KOPT-K1 (cell line): ENCODE results near the gene BRSK1.

Source experiments
- H3K27ac ChIP-seq: fragments of 200-600 bp; sonication (generic); 2 replicates; pipeline ENCODE4 v1.5.1; 2016; ENCODE audit warnings: antibody characterized with exemption, mild to moderate bottlenecking, low read depth, low read length; ENCODE audit not compliant: poor library complexity, severe bottlenecking
- H3K36me3 ChIP-seq: fragments of 200-600 bp; sonication (generic); 2 replicates; pipeline ENCODE4 v1.5.1; 2017; ENCODE audit warnings: antibody characterized with exemption, mild to moderate bottlenecking, low read length, moderate library complexity; ENCODE audit not compliant: insufficient read depth
- H3K9me3 ChIP-seq: fragments of 200-600 bp; sonication (generic); 2 replicates; pipeline ENCODE4 v1.5.1; 2017; ENCODE audit warnings: antibody characterized with exemption, low read length, mild to moderate bottlenecking; ENCODE audit not compliant: insufficient read depth, poor library complexity, severe bottlenecking

Gene BRSK1

DNA sequence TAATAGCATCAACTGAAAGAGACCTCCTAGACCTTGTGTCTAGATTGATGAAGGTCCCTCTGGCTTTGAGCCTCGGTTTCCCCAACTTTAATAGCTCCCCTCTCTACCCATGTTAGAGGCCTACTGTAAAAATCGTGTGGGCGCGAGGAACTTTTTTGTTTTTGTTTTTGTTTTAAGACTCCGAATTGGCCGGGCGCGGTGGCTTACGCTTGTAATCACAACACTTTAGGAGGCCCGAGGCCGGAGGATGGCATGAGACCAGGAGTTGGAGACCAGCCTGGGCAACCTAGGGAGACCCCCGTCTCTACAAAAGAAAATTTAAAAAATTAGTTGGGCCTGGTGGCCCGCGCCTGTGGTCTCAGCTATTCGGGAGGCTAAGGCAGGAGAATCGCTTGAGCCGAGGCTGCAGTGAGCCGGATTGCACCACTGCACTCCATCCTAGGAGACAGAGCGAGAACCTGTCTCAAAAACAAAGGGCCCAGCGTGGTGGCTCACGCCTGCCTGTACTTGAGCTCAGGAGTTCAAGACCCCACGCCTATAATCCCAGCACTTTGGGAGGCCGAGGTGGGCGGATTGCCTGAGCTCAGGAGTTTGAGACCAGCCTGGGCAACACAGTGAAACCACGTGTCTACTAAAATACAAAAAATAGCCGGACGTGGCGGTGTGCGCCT, 24.1 kb upstream of the BRSK1 start:
- peak overlapping the region; percentile 100 for H3K27ac ChIP-seq
- no peaks in the 10 kb centered on the region; the same call in none of the 2 replicates for H3K36me3 ChIP-seq
- no peaks in the 10 kb centered on the region for H3K9me3 ChIP-seq

DNA sequence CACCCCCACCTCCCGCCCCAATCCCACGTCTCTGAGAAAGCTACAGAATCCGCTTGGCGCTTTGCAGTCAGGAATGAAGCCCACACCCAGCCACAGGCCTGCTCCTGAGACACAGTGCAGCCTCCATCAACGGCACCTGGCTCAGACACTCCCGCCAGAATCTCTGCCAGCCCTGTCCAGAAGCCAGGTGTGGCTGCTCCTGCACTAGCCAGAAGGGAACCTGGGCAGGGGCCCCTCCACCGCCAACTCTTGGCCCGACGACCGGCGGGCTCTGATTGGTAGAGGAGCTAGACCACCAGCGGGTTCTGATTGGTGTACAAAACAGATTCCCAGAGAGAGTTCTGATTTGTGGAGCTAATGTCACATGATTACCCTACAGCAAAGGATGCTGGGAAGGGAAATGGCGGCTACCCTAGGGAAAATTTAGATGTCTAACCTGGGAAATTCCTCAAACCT, 22.1 kb upstream of the BRSK1 start:
- Histone ChIP-seq H3K27ac (no peak overlapping the region), H3K36me3 (no peaks in the 10 kb centered on the region; the same call in 1 of the 2 replicates)

DNA sequence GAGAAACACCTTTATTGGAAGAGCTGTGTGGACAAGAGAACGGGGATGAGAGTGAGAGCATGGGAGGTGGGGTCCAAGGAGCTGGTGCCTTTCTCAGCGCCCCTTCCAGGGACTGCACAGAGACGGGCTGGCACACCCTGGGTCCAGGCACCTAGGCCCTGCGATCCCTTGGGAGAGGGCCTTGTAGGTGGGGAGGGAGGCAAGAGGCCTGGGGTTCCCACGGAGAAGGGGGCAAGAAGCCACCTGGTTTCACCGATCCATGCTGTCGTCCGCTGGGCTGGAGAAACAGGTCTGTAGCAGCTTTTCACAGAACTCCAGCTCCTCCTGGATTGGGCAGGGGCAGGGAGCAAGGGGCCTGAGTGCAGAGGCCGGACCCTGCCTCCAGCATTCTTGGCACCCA, 21.4 kb upstream of the BRSK1 start:
- Histone ChIP-seq H3K36me3 (no peaks in the 10 kb centered on the region; the same call in 1 of the 2 replicates), H3K9me3 (no peaks in the 10 kb centered on the region), H3K27ac (no peak overlapping the region)

More for the DNA sequence above, 22.1 kb upstream of the BRSK1 start:
- H3K9me3 ChIP-seq = no peaks in the 10 kb centered on the region

DNA sequence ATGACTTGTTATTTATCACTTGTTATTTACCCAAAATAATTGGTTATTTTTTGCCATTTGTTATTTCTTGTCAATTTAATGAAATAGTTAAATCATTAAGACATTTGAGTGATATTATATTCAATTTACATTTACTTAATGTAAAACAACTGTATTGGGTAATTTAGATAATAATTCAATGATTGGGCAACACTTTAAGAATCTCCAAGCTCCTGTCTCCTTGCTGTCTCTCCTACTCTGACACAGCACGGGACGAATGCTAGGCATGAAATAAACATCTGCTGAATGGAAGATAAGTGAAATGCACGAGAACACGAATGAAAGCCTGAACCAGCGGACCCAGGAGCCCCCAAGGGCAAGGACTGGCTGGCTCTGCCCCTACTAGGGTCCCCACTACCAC, 19.3 kb upstream of the BRSK1 start:
- Histone ChIP-seq H3K36me3 (no peaks in the 10 kb centered on the region; the same call in 1 of the 2 replicates), H3K9me3 (no peaks in the 10 kb centered on the region), H3K27ac (no peak overlapping the region)

DNA sequence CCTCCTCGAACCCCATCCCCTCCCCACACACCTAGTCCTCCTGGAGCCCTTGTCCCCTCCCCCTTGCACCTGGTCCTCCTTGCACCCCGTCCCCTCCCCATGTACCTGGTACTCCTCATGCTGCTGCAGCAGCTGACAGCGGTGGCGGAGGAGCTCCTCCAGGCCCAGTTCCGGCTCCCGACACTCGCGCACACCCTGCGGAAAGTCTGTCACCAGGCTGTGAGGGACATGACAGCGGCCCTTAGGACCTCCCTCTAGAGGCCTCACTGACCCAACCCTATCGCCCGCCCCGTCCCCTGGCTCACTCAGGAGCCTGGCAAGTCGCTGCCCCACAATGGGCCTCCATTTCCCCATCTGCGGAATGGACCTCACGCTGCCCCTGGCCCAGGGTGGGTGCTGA, 18.6 kb upstream of the BRSK1 start:
- no peaks in the 10 kb centered on the region for H3K9me3 ChIP-seq
- H3K27ac ChIP-seq = no peak overlapping the region
- H3K36me3 ChIP-seq = peaks cover 4% of the 10 kb centered on the region; the same call in 1 of the 2 replicates

DNA sequence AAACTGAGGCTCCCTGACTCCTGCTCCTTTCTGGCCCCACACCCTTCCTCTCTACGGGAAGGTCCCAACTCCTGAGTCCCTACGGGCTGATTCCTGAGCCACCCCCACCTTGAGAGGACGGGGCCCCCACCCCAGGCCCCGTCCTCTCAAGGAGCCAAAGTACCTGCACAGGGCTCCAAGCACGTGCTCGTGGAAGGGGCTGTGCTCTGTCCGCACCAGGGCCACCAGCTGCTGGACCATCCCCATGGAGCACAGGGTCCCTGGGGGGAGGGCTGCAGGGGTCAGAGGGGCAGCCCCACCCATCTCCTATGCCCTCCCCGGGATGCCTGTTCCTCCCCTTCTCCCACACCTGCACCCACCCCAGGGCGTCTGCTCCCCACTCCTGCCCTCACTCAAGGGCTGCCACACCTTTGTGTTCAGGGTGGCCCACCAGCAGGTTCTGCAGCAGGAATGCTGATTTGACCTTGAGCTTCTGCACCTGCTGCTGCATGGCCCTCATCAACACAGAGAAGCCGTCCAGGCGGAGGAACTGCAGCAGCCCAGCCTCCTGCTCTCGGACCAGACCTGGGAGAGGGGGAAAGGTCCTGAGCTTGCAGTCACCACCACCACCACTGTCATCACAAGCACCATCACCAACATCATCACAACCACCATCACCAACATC, 17.9 kb upstream of the BRSK1 start:
- Histone ChIP-seq H3K9me3 (no peaks in the 10 kb centered on the region), H3K27ac (no peak overlapping the region), H3K36me3 (peaks cover 10% of the 10 kb centered on the region; the same call in 1 of the 2 replicates)

DNA sequence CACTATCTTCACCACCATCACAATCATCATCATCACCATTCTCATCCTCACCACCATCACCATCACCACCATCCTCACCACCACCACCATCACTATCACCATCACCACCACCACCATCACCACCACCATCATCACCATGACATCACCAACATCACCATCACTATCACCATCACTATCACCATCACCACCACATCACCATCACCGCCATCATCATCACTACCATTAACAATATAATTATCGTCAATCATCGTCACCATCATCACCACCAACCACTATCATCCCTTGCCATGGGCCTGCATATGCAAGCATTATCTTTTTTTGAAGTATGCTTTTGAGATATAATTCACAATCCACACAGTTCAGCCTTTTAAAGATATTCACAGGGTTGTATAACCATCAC, 17.4 kb upstream of the BRSK1 start:
- Histone ChIP-seq H3K27ac (no peak overlapping the region), H3K36me3 (peaks cover 10% of the 10 kb centered on the region; the same call in 1 of the 2 replicates)

DNA sequence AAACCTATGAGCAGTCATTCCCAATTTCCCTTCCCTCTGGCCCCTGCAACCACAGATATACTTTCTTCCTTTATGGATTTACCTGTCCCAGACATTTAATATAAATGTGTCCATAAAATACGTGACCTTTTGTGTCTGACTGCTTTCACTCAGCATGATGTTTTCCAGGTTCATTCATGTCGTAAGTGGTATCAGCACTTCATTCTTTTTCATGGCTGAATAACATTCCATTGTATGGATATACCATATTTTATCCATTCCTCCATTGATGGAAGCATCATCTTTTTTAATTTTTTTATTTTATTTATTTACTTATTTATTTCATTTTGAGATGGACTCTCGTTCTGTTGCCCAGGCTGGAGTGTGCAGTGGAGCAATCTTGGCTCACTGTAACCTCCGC, 17.0 kb upstream of the BRSK1 start:
- no peaks in the 10 kb centered on the region for H3K9me3 ChIP-seq
- peaks cover 12% of the 10 kb centered on the region; the same call in 1 of the 2 replicates for H3K36me3 ChIP-seq
- H3K27ac ChIP-seq = no peak overlapping the region

More for the DNA sequence above, 17.4 kb upstream of the BRSK1 start:
- no peaks in the 10 kb centered on the region for H3K9me3 ChIP-seq

DNA sequence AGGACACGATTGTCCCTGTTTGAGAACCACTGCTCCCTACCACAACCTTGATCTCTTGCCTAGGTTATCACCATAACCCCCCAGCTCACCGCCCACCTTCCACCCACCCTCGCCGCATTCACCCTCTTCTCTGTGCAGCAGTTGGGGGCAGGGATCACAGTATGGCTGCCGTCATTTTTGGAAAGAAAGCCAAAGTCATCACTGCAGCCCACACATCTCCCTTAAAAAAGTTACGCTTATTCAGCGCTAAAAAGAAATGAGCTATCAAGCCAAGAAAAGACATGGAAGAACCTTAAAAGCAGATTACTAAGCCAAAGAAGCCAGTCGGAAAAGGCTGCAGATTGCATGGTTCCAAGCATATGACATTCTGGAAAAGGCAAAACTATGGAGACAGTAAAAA, 14.5 kb upstream of the BRSK1 start:
- H3K36me3 ChIP-seq = peaks cover 35% of the 10 kb centered on the region; the same call in 1 of the 2 replicates
- no peak overlapping the region for H3K27ac ChIP-seq
- H3K9me3 ChIP-seq = no peaks in the 10 kb centered on the region

DNA sequence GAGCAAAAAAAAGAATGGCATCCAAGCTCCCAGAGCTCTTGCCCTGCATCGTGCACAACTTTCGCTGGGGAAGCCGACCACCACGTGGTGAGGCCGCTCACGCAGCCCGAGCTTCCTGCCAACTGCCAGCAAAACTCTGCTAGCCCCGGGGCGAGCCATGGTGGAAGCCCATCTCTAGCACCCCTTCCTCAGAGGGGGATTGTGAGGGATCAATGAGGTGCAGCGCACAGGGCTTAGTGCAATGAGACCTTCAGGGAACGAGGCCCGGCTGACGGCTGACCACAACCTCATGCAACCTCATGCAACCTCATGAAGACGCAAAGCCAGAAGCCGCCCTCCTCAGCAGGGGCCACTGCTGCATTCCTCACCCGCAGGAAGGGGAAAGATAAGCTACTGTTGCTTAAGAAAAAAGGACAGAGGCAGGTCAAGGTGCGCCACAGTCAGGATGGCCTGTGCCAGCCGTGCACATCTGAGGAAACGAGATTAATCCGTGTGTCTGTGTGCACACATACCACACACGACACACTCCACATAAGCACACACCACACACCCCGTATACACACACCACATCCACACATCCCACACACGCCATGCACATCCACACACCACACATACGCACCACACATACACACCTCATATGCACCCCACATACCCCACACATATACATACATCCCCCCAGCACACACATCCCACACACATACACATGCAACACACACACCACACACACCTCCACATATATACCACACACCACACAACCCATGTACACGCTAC, 13.4 kb upstream of the BRSK1 start:
- Histone ChIP-seq H3K36me3 (peaks cover 46% of the 10 kb centered on the region; the same call in 1 of the 2 replicates), H3K27ac (no peak overlapping the region), H3K9me3 (no peaks in the 10 kb centered on the region)

DNA sequence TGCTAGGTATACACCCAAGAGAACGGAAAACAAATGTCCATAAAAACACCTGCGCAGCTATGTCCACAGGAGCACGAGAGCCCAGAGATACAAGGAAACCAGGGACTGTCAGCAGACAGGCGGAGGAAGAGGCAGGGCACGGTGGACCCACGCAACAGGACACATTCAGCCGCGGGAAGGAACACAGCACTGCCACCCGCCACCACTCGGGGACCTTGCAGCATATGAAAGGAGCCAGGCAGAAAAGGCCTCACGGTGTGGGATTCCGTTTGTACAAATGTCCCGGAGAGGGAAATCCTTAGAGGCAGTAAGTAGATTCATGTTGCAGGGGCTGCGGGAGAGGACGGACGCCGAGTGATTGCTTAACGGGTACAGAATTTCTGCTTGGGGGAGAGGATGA, 11.7 kb upstream of the BRSK1 start:
- peaks cover 64% of the 10 kb centered on the region; the same call in 1 of the 2 replicates for H3K36me3 ChIP-seq
- H3K27ac ChIP-seq = no peak overlapping the region
- H3K9me3 ChIP-seq = no peaks in the 10 kb centered on the region

DNA sequence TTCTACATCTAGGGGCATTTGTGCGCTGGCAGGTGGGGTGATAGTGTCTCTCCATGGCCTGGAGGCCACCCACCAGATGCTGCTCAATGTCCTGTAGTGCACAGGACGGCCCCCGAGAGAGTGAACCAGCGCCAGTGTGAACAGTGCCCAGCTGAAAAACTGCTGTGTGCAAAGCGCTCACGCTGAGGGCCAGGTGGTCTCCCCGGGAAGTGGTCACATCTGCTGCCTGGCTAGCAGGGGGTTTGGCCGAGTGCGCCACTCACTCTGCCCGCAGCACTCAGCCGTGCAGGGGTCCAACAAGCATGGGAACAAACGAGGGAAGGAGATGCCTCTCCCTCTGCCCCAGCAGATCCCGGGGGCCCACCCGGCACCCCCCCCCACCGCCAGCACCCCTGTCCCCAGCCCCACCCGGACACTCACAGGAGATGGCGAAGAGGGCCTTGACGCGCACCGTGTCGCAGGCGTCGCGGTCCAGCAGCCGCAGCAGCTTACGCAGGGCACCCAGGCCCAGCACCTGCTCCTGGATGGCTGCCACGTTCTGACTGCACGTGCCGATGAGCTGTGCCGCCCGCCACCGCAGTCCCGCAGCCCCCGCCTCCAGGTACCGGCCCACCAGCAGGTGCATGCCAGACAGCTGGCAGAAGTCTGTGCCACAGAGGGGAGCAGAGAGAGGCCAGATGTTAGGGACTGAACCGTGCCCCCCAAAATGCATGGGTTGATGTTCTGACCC, 9.7 kb upstream of the BRSK1 start:
- Histone ChIP-seq H3K9me3 (no peaks in the 10 kb centered on the region), H3K36me3 (peaks cover 69% of the 10 kb centered on the region; the same call in 1 of the 2 replicates), H3K27ac (no peak overlapping the region)

DNA sequence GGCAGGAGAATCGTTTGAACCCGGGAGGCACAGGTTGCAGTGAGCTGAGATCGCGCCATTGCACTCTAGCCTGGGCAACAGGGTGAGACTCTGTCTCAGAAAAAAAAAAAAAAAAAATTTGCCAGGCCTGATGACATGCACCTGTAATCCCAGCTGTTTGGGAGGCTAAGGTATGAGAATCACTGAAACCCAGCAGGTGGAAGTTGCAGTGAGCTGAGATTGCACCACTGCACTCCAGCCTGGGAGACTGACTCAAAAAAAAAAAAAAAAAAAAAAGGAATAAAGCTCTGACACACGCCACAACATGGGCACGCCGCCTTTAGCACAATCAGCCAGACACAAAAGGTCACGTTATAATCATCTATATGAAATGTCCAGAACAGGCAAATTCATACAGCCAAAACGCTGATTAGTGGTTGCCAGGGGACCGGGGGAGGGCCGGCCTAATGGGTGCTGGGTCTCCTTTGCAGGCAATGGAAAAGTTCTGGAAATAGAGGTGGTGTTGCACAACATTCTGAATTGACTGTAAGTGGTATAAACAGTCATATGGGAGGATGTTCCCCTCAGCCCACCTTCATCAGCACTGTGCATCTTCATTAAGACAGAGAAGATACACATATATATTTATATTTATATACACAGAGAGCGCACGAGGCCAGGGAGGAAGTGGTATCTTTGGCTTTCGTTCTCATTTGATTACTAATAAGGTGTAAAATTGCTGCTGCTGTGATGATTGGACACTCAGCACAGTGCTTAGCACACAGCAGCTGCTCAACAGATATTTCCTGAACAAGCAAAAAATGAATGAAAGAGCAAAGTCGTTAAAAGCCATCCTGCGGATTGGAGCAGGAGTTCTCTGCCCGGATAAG, 7.7 kb upstream of the BRSK1 start:
- Histone ChIP-seq H3K27ac (no peak overlapping the region), H3K9me3 (no peaks in the 10 kb centered on the region), H3K36me3 (peaks cover 59% of the 10 kb centered on the region; the same call in 1 of the 2 replicates)
